Heart left ventricle (tissue), 16 donors: ENCODE results near the gene CTNNBIP1. TPM values are rescaled to one million over a fixed set of nuclear protein-coding genes. Genes with fewer than 3 reads are reported as not detected.

Source experiments
- ATAC-seq, 4 donors: fragments of 200-7000 bp; cut with Tn5 transposase; one replicate each; pipeline ENCODE4 v1.9.1; 2020 to 2022; ENCODE audit warnings: moderate library complexity in 4 of 4, mild to moderate bottlenecking in 3 of 4, moderate number of reproducible peaks in 1 of 4
- DNase-seq, 5 donors: peaks; one replicate each; pipeline ENCODE4 v3.0.0-alpha.2; 2020
- H3K27ac ChIP-seq, 12 donors: fragments of 200-600 bp; sonication (generic) in 4 of 12; one replicate each; pipeline versions ENCODE4 v1.5.0 to v1.8.0; 2016 to 2022; ENCODE audit warnings: mild to moderate bottlenecking in 2 of 12
- H3K27me3 ChIP-seq, 9 donors: fragments of 200-600 bp; sonication (generic) in 2 of 9; one replicate each; pipeline versions ENCODE4 v1.5.1 to v1.8.0; 2016 to 2022; ENCODE audit warnings: mild to moderate bottlenecking in 3 of 9
- H3K36me3 ChIP-seq, 9 donors: fragments of 200-600 bp; sonication (generic) in 2 of 9; one replicate each; pipeline versions ENCODE4 v1.5.0 to v1.8.0; 2018 to 2022; ENCODE audit warnings: mild to moderate bottlenecking in 2 of 9
- H3K4me1 ChIP-seq, 12 donors: fragments of 200-600 bp; sonication (generic) in 4 of 12; one replicate each; pipeline versions ENCODE4 v1.5.0 to v1.8.0; 2016 to 2022; ENCODE audit warnings: mild to moderate bottlenecking in 3 of 12
- H3K4me3 ChIP-seq, 12 donors: fragments of 200-600 bp; sonication (generic) in 4 of 12; one replicate each; pipeline versions ENCODE4 v1.5.0 to v1.8.0; 2017 to 2022; ENCODE audit warnings: mild to moderate bottlenecking in 9 of 12, moderate library complexity in 4 of 12
- H3K9me3 ChIP-seq, 12 donors: fragments of 200-600 bp; sonication (generic) in 4 of 12; one replicate each; pipeline versions ENCODE4 v1.5.0 to v1.8.0; 2016 to 2022; ENCODE audit warnings: mild to moderate bottlenecking in 1 of 12
- POLR2A ChIP-seq, 2 donors: fragments of 450-650 bp; IDR thresholded peaks; one replicate each; pipeline ENCODE4 v1.6.1; 2017; ENCODE audit warnings: antibody characterized with exemption in 2 of 2, mild to moderate bottlenecking in 2 of 2, moderate library complexity in 2 of 2
- WGBS, 4 donors: extraction: QIAGEN DNeasy Blood & Tissue Kit in 2 of 4; methylation state at CpG; one replicate each; pipeline versions ENCODE4 v1.1.5 to v1.1.7; 2013 to 2018; 5-methylcytosine and 5-hydroxymethylcytosine counted together
- intact Hi-C, 10 donors: fragments of 100-400 bp; cut with DNase I; formaldehyde crosslinking; loops; one replicate each; pipeline versions ENCODE4 v1.11.1 to v1.14.2; 2022
- polyA plus RNA-seq, 2 donors: library from polyadenylated mRNA; stranded (reverse); fragments of 200-250 nt; gene quantifications; one replicate each; pipeline ENCODE4 v1.2.3, GENCODE V29; 2013
- total RNA-seq, 9 donors: library from RNA; depleted of rRNA in 2 of 9; stranded (reverse); fragments of >200 nt in 2 of 9; fragmentation: NEBNext Ultra II Directional in 3 of 9; extraction: Animal tissue kit (Norgen Biotek cat#: 25700) in 3 of 9; gene quantifications; one replicate each; pipeline versions ENCODE4 v1.1.0 to v1.2.4, GENCODE V29; 2016 to 2023
- TF ChIP-seq, protein P1 (sequence below), 12 donors: fragments of 200-600 bp; sonication (generic) in 4 of 12; IDR thresholded peaks; one replicate each; pipeline versions ENCODE4 v1.5.0 to v1.8.0; 2018 to 2022; ENCODE audit warnings: antibody characterized with exemption in 12 of 12, mild to moderate bottlenecking in 5 of 12
- donor health status: ischemic (EF 13 %, LVEDD 7.1; RV severe dilation, severe dysfunction).
- donor health status: healthy with polysubstance abuse.
- donor health status: DM: no; HTN: yes; CAD: no.
- donor health status: DM: no; HTN: no; CAD: no.
- donor health status: ischemic (EF 25% LVEDD 6.9; RV normal size, moderate dysfunction).
- donor health status: ischemic (EF 25% LVEDD 5.7; RV mildly dilated, moderate dysfunction).
- donor health status: healthy.
- donor health status: DM: yes; HTN: yes; CAD: no.
- donor health status: ischemic (EF 35%, LVEDD 5.7; RV mildly dilated, moderate dysfunction).
- donor health status: nonischemic (EF 11% LVEDD 7.7; RV severe dilation, severe dysfunction).
- donor health status: DM: yes; HTN: yes; CAD: no.
- donor health status: PGD.
- donor health status: ischemic (EF 29% LVEDD 5.4; RV normal size, mild dysfunction).
- donor health status: nonischemic (EF 23%, LVEDD 6.1; RV moderate dilation, normal function).

CTNNBIP1 gene
- total and polyA plus RNA-seq, 11 donors: 25.4 to 62.0 (median 40.7) TPM

DNA sequence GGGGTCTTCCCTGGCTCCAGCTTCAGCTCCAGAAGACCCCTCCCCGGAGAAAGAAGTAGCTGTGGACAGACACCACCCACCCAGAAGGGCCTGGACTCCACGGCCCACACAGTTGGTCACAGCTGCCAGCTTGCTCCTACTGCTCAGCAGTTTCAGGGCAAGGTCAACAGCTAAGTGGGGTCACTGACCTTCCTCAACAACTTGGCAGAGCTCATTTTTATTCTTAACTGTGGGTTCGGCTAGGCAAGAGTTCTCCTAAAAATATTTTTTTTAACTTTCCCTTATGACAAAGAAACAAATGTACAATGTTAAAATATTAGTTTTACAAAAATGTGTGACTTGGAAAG is 41.9 kb downstream of the CTNNBIP1 start:
- no peak overlapping the region for H3K27ac ChIP-seq
- no peak for TF ChIP-seq POLR2A (IDR thresholded peaks at IDR 0.05)
- TF ChIP-seq, protein P1, sequence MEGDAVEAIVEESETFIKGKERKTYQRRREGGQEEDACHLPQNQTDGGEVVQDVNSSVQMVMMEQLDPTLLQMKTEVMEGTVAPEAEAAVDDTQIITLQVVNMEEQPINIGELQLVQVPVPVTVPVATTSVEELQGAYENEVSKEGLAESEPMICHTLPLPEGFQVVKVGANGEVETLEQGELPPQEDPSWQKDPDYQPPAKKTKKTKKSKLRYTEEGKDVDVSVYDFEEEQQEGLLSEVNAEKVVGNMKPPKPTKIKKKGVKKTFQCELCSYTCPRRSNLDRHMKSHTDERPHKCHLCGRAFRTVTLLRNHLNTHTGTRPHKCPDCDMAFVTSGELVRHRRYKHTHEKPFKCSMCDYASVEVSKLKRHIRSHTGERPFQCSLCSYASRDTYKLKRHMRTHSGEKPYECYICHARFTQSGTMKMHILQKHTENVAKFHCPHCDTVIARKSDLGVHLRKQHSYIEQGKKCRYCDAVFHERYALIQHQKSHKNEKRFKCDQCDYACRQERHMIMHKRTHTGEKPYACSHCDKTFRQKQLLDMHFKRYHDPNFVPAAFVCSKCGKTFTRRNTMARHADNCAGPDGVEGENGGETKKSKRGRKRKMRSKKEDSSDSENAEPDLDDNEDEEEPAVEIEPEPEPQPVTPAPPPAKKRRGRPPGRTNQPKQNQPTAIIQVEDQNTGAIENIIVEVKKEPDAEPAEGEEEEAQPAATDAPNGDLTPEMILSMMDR (IDR thresholded peaks at IDR 0.05): no peak
- no peaks in the 10 kb centered on the region for H3K27me3 ChIP-seq
- intact Hi-C loops: loop anchor here in 9 of 10 donors (1.0 to 10.0 kb wide), 9 partner anchors 81 to 241 kb away; no protein-coding TSS in a partner anchor
- H3K36me3 ChIP-seq: peaks cover 0 to 53% (median 44%) of the 10 kb centered on the region in 9 donors
- DNase-seq (peak in 1 of 5 donors; percentile 16), ATAC-seq (no peak)
- 51 to 68% (median 55%) methylated on average over 3 of the region's 3 CpGs for WGBS, 4 donors
- H3K9me3 ChIP-seq: no peaks in the 10 kb centered on the region
- H3K4me1 ChIP-seq: peaks cover 0 to 19% (median 6%) of the 10 kb centered on the region in 12 donors
- H3K4me3 ChIP-seq: no peak overlapping the region

DNA sequence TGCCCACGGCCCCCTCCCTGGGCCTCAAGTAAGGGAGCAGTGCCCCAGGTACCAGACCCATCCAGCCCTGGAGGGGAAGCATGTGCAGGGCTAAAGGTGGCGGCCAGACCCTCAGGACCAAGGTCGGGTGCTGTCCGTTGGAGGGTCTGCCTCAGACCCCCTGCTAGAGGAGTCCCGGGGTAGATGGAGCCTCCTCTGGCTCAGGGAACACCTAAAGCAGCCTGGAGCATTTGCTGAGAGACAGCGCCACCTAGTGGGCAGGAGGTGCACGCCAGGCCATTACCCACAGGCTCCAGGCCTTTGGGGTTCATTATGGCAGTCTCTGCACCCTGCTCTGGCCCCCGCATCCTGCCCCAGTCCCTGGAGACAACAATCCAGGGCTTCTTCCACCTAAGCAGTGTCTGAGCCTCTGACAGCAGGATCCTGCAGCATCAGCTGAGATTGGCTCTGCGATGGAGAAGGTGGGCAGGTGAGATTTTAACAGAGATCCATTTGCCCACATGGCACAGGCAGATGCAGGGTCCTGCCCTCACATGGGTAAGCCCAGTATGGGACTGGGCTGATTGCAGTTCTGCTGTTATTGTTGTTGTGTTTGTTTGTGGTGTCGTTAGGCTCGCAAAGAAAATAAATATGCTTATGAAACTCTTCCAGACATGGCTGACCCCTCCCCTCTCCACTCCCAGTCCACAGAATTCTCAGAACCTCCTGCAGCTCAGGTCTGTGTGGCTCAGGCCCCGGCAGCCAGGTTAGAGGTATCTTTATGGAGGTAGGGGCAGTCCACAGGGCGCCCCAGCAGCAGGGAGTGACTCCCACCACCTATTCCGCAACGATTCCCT is 42.4 kb downstream of the CTNNBIP1 start:
- WGBS, 4 donors: 54 to 57% (median 55%) methylated on average over 15 of the region's 15 CpGs
- H3K9me3 ChIP-seq: no peaks in the 10 kb centered on the region
- TF ChIP-seq, protein P1 (IDR thresholded peaks at IDR 0.05): peak; percentile 95 to 100 (median 98)
- no peak for TF ChIP-seq POLR2A (IDR thresholded peaks at IDR 0.05)
- DNase-seq (peak; percentile 72 to 89 (median 80)), ATAC-seq (peak; percentile 68 to 88 (median 80))
- no peak overlapping the region for H3K27ac ChIP-seq
- H3K4me1 ChIP-seq: peaks cover 0 to 19% (median 6%) of the 10 kb centered on the region in 12 donors
- no peak overlapping the region for H3K4me3 ChIP-seq
- H3K36me3 ChIP-seq: peaks cover 0 to 53% (median 45%) of the 10 kb centered on the region in 9 donors
- no peaks in the 10 kb centered on the region for H3K27me3 ChIP-seq
- intact Hi-C loops: loop anchor here (1.0 to 10.0 kb wide), 13 partner anchors 80 to 241 kb away; no protein-coding TSS in a partner anchor

DNA sequence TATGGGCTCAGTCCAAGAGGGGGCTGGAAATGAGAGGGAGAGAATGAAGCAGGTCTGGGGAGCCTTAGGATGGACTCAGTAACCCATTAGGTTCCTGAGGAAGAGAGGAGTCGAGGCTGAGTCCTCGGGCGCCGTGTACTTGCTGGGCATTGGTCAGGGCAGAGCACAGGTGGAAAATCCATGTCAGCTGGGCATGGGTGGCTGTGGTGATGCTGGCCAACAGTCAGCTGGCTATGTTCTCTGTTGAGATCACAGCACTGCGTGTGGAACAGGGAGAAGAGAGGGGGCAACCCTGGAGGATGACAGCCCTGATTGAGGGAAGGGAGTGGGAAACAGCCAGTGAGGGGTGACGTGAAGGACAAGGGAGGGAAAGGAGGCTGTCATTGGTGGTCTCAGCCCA is 43.2 kb downstream of the CTNNBIP1 start:
- intact Hi-C loops: loop anchor here (1.0 to 10.0 kb wide), 12 partner anchors 80 to 240 kb away; no protein-coding TSS in a partner anchor
- Histone ChIP-seq H3K27ac (no peak overlapping the region), H3K4me3 (no peak overlapping the region), H3K27me3 (no peaks in the 10 kb centered on the region), H3K36me3 (peaks cover 0 to 53% (median 46%) of the 10 kb centered on the region in 9 donors), H3K4me1 (peaks cover 0 to 19% (median 6%) of the 10 kb centered on the region in 12 donors), H3K9me3 (no peaks in the 10 kb centered on the region)
- WGBS, 4 donors: 86 to 92% (median 90%) methylated on average over 6 of the region's 6 CpGs
- DNase-seq: peak in 1 of 5 donors; percentile 20
- ATAC-seq: no peak
- no peak for TF ChIP-seq POLR2A (IDR thresholded peaks at IDR 0.05)

DNA sequence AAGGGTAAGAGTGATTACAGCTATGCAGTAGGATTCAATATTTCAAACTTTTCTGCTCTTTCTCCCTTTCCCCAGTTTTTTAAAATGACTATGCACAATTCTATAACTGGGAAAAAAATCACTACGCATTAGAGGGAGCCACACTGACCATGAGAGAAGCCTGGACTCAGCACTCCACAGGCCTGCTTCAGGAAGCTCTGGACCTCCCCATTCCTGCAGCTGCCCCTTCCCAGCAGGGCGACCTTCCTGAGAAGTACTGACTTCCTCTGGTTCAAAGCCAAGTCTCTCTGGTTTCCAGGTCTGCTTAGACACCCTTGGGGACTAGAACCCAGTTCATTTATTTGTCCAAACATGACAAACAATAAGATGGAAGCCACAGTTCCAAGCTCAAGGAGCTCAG is 44.3 kb downstream of the CTNNBIP1 start:
- intact Hi-C loops: loop anchor here (2.0 to 10.0 kb wide), 10 partner anchors 78 to 239 kb away; no protein-coding TSS in a partner anchor
- peaks cover 0 to 19% (median 6%) of the 10 kb centered on the region in 12 donors for H3K4me1 ChIP-seq
- WGBS, 4 donors: 49 to 69% (median 64%) methylated on average over 2 of the region's 2 CpGs
- H3K36me3 ChIP-seq: peaks cover 0 to 43% (median 35%) of the 10 kb centered on the region in 9 donors
- DNase-seq: peak in 1 of 5 donors; percentile 16
- no peak overlapping the region for H3K4me3 ChIP-seq
- H3K27ac ChIP-seq: peak overlapping the region in 1 of 12 donors; percentile 27
- H3K9me3 ChIP-seq: no peaks in the 10 kb centered on the region
- no peak for ATAC-seq
- no peaks in the 10 kb centered on the region for H3K27me3 ChIP-seq
- TF ChIP-seq, protein P1 (IDR thresholded peaks at IDR 0.05): no peak
- no peak for TF ChIP-seq POLR2A (IDR thresholded peaks at IDR 0.05)
